ENCODE results near the gene CFAP251.
"Not testable (repeated sequence)": the region's sequence is repeated elsewhere in the genome, so short reads cannot be mapped to it uniquely, and the experiment has no call there.

The CFAP251 gene, protein sequence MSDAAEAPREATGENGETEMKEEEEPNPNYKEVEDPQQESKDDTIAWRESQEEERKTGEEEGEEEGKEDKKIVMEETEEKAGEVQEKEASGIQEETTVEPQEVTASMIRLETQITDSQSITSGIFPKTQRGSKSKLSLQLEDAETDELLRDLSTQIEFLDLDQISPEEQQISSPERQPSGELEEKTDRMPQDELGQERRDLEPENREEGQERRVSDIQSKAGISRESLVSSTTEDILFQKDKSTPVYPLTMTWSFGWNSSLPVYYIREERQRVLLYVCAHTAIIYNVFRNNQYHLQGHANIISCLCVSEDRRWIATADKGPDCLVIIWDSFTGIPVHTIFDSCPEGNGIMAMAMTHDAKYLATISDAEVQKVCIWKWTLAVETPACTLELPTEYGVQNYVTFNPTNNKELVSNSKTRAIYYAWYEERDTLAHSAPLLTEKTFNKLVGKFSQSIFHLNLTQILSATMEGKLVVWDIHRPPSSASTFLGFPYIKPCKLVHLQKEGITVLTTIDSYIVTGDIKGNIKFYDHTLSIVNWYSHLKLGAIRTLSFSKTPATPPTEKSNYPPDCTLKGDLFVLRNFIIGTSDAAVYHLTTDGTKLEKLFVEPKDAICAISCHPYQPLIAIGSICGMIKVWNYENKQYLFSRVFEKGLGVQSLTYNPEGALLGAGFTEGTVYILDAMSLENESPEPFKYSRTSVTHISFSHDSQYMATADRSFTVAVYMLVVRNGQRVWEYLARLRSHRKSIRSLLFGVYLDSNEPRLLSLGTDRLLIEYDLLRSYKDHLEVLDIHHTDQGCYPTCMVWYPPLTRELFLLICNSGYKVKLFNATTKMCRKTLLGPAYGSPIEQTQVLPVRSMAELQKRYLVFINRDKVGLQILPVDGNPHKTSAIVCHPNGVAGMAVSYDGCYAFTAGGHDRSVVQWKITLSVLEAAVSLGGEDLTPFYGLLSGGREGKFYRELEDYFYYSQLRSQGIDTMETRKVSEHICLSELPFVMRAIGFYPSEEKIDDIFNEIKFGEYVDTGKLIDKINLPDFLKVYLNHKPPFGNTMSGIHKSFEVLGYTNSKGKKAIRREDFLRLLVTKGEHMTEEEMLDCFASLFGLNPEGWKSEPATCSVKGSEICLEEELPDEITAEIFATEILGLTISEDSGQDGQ

DNA sequence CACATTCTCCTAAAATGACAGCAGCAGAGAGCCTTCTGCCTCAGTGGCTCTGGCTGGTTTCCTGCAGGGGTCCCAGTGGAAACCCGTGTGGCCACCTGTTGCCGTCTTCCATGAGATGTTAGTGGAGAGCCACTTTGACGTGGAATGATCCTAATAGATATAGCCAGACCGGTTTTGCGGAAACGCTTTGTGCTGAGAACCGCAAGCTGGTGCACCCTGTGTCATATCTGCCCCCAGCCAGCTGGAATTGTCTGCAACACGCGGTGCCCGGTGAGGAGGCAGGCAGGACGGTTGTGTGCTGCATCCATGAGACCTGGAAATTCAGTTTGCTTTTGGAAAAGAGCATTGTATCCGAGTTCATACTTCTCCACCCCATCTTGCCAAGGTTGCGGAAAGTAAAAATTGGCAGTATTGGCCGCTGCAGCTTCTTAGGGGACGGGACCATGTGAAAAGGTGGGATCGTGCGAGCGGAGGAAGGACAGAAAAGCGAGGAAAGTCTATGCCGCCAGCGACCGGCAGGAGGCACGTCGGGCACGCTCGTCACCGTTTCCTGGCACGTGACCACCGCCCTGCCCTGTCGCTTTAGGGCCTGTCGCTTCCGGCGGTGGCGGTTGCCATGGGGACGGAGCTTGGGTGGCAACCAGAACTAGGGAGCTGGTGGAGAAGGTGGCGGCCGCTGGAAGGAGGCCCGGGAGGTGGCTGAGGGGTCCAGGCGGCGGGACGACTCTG lies at the start of gene CFAP251:
Gene CFAP251, plus strand, starts transcription at position 643 of the 729 bp plus-strand sequence. CDS start 2,714 bp downstream, outside the sequence.
- peak; percentile 93 for DNase-seq

DNA sequence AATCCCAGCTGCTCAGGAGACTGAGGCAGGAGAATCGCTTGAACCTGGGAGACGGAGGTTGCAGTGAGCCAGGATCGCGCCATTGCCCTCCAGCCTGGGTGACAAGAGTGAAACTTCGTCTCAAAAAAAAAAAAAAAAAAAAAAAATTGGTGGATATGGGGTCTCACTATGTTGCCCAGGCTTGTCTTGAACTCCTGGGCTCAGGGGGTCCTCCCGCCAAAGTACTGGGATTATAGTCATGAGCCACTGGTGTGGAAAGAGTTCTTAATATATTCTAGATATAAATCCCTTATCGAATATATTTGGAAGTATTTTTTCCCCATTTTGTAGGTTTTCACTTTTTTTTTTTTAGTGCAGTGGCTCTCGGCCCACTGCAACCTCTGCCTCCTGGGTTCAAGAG lies 49.2 kb upstream of the CFAP251 start:
- DNase-seq: not testable (repeated sequence)

GRCh38 chr12:121871467-121871866 lies 46.9 kb upstream of the CFAP251 start:
- DNase-seq: no peak

DNA sequence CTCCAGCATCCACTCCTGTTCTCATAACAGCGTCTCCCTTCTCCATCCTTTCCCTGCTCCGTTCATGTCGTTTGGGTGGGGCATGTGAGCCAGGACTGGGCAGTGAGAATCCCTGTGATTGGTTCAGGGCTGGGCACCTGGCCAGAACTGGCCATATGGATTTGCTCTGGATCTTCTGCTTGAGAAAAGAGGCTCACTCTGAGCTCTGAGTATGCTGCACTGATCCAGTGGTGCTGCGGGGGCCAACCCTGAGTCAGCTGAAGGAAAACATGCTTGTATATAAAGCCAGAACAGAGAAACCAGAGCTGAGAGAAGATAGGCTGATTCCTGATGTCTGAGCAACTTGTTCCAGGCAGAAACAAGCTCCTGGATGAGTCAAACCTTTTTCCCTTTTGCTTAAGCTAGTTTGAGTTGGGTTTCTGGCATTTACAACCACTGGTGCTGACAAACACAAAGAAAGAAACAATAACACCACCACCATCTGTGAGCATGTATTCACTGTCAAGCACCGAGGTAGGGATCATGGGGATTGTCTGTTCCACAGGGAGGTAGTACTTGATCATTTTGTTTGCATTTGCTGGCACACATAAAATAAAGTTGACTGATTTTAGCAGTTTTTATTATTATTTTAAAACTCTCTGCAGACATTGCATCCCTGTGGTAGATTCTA lies 45.7 kb upstream of the CFAP251 start:
- DNase-seq: no peak

DNA sequence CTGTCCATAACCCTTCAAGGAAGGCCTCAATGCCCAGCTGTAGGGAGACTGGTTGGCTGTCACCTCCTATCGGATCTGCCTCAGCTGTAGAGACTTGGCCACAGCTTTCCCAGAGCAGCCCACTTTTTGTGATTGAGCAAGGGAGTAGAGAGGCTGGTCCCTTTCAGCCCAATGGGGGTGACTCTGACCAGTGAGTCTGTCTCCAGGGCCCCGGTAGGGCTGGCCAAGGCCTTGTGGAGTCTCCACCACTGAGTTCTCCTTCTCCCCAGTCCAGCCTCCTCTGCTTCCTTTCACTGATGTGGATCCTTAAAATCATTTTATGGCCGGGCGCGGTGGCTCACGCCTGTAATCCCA lies 45.2 kb upstream of the CFAP251 start:
- no peak for DNase-seq

GRCh38 chr12:121874071-121874470 lies 44.3 kb upstream of the CFAP251 start:
- DNase-seq: no peak

GRCh38 chr12:121875582-121875981 lies 42.8 kb upstream of the CFAP251 start:
- no peak for DNase-seq

DNA sequence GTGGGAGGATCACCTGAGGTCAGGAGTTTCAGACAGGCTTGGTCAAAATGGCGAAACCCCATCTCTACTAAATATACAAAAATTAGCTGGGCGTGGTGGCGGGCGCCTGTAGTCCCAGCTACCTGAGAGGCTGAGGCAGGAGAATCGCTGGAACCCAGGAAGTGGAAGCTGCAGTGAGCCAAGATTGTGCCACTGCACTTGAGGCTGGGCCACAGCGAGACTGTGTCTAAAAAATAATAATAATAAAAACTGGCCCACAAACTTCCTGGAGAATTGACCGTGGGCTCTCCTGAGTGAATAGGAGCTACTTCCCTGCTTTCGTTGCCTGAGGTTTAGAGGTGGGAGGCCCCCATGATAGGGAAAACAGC lies 42.3 kb upstream of the CFAP251 start:
- not testable (repeated sequence) for DNase-seq

DNA sequence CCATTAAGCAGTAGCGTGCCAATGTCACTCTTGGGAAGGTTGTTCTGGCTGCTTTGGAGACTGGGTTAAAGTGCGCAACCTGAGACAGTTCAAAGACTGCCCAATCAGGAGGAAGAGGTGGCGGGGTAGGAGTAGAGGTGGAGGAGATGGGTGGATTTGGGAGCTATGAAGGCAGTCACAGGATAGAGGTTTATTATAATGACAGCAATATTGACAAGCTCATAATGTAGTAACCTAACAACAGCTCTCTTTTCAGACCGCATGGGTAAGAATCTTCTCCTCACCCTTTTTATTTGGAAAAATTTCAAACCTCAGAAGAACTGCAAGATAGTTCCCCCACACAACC lies 35.1 kb upstream of the CFAP251 start:
- no peak for DNase-seq

DNA sequence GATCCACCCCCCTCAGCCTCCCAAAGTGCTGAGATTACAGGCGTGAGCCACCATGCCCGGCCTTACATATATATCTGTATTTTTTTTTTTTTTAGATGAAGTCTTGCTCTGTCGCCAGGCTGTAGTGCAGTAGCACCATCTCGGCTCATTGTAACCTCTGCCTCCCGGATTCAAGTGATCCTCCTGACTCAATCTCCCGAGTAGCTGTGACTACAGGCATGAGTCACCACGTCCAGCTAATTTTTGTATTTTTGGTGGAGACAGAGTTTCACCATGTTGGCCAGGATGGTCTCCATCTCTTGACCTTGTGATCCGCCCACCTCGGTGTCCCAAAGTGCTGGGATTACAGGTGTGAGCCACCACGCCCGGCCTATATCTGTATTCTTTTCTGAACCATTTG lies 33.3 kb upstream of the CFAP251 start:
- DNase-seq: not testable (repeated sequence)

- no peak for DNase-seq
Measured at GRCh38 chr12:121888083-121888477, 30.3 kb upstream of the CFAP251 start.

- peak; percentile 98 for DNase-seq
Measured at GRCh38 chr12:121888478-121889273, 29.7 kb upstream of the CFAP251 start, which contains the start of gene PSMD9. TSS of gene PSMD9 (plus strand) at chr12:121888790. CDS start at chr12:121888857, 67 bp downstream.

- DNase-seq: no peak
Measured at GRCh38 chr12:121889274-121889624, 29.1 kb upstream of the CFAP251 start.

GRCh38 chr12:121889661-121890060 lies 28.7 kb upstream of the CFAP251 start:
- not testable (repeated sequence) for DNase-seq

GRCh38 chr12:121892673-121893561 lies 25.5 kb upstream of the CFAP251 start:
- DNase-seq: no peak

DNA sequence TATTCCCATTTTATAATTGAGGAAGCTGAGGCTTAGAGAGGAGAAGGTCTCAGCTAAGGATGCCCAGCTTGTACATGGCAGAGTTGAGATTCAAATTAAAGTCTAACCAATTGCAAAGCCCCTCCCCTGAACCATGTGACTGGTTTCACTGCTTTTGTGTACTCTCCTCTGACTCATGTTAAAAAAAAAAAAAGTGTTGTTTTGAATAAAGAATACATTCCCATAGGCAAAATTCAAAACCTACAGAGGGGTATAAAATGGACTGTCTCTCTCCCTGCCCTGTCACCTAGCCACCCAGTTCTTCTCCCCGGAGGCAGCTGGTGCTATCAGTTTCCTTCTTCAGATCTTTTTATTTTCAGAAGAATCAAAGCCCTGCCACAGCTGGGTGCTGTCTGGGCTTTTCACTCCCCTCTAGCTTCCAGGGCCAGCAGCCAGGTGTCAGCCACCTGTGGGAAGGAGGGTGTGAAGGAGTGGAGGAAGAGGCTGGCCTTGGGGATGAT lies 24.4 kb upstream of the CFAP251 start:
- DNase-seq: no peak

- no peak for DNase-seq
Measured at GRCh38 chr12:121894633-121895032, 23.8 kb upstream of the CFAP251 start.

DNA sequence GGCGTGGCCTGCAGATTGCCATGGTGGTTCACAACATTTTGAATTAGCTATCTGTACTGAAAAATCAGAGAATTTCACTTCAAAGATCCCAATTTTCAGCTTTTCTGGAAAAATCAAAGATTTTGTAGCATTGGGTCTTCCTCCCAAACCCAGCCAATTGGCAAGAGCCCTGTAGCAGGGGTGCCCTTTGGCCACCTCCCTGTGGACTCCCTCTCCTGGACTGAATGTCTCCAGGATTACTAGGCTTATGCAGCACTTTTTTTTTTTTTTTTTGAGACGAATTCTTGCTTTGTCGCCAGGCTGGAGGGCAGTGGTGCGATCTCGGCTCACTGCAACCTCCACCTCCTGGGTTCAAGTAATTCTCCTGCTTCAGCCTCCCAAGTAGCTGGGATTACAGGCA lies 20.1 kb upstream of the CFAP251 start:
- no peak for DNase-seq

GRCh38 chr12:121899590-121899989 lies 18.8 kb upstream of the CFAP251 start:
- no peak for DNase-seq

DNA sequence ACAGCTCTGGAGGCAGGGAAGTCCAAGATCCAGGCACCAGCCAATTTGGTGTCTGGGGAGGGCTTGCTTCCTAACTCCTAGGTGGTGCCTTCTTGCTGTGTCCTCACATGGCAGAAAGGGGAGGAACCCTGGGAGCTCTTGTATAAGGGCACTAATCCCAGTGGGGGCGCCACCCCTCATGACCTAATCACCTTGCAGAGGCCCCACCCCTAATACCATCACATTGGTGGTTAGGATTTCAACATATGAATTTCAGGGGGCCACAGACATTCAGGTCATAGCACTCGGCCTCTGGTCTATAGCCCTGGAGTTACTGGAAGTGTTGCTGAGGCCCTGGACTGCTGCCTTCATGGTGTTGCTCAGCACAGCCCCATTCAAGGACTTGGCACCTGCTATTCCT lies 15.2 kb upstream of the CFAP251 start:
- DNase-seq: no peak

All from activated CD4-positive, alpha-beta T cell treated with anti-CD3 and anti-CD28 coated beads, Interleukin-2, amount 50 U/mL, for 4 hours (primary cell).